HepG2 (cell line): ENCODE results near the gene KISS1R. TPM values are rescaled to one million over a fixed set of nuclear protein-coding genes. Genes with fewer than 3 reads are reported as not detected.

ENCODE experiments used
- BHLHE40 ChIP-seq: IDR thresholded peaks from 2 replicates; pipeline ENCODE4 v1.6.1; 2011; ENCODE audit warnings: low read length, improper control_type of control experiment
- CBX5 ChIP-seq: sonication (generic); formaldehyde crosslinking; IDR thresholded peaks from 2 replicates; pipeline ENCODE4 v1.4.0; 2020; ENCODE audit warnings: missing genetic modification reagents, borderline replicate concordance
- CCAR2 ChIP-seq: fragments of 200-400 bp; formaldehyde crosslinking; optimal IDR thresholded peaks from 2 replicates; pipeline ENCODE3; 2018; ENCODE audit warnings: low read depth, mild to moderate bottlenecking, low read length, moderate library complexity
- ELF4 ChIP-seq: sonication (generic); formaldehyde crosslinking; IDR thresholded peaks from 2 replicates; pipeline ENCODE4 v1.5.0; 2020; ENCODE audit warnings: missing genetic modification reagents, mild to moderate bottlenecking, moderate library complexity, borderline replicate concordance
- KLF12 ChIP-seq: sonication (generic); formaldehyde crosslinking; IDR thresholded peaks from 2 replicates; pipeline ENCODE4 v1.4.0; 2020; ENCODE audit warnings: missing genetic modification reagents, borderline replicate concordance
- MED13 ChIP-seq: sonication (generic); formaldehyde crosslinking; IDR thresholded peaks from 2 replicates; pipeline ENCODE4 v1.5.0; 2020; ENCODE audit warnings: missing genetic modification reagents
- MEIS2 ChIP-seq: sonication (generic); formaldehyde crosslinking; IDR thresholded peaks from 2 replicates; pipeline ENCODE4 v1.9.0; 2021; ENCODE audit warnings: mild to moderate bottlenecking, missing genetic modification reagents
- PAX8 ChIP-seq: sonication (generic); formaldehyde crosslinking; IDR thresholded peaks from 2 replicates; pipeline ENCODE4 v1.8.0; 2022; ENCODE audit warnings: mild to moderate bottlenecking, missing genetic modification reagents, borderline replicate concordance
- PHF8 ChIP-seq: sonication (generic); formaldehyde crosslinking; IDR thresholded peaks from 2 replicates; pipeline ENCODE4 v1.5.0; 2020; ENCODE audit warnings: missing genetic modification reagents
- REPIN1 ChIP-seq: sonication (generic); formaldehyde crosslinking; IDR thresholded peaks from 2 replicates; pipeline ENCODE4 v1.8.0; 2022; ENCODE audit warnings: missing genetic modification reagents, low read depth, mild to moderate bottlenecking, borderline replicate concordance
- RORA ChIP-seq: sonication (generic); formaldehyde crosslinking; IDR thresholded peaks from 2 replicates; pipeline ENCODE4 v1.5.0; 2020; ENCODE audit warnings: mild to moderate bottlenecking, missing genetic modification reagents, moderate library complexity
- SMAD1 ChIP-seq: sonication (generic); formaldehyde crosslinking; IDR thresholded peaks from 2 replicates; pipeline ENCODE4 v1.4.0; 2020; ENCODE audit warnings: missing genetic modification reagents, low read depth, mild to moderate bottlenecking, borderline replicate concordance
- SMYD3 ChIP-seq: sonication (generic); formaldehyde crosslinking; IDR thresholded peaks from 2 replicates; pipeline ENCODE4 v1.8.1; 2023; ENCODE audit warnings: mild to moderate bottlenecking, missing genetic modification reagents
- TCF12 ChIP-seq, 2 experiments: fragments of 450-650 bp in 1 of 2; sonication (generic) in 1 of 2; formaldehyde crosslinking in 1 of 2; IDR thresholded peaks; 2 replicates each; pipeline versions ENCODE4 v1.6.1 to v1.8.0; 2017 to 2022; ENCODE audit warnings: antibody characterized with exemption in 1 of 2, mild to moderate bottlenecking in 1 of 2, missing genetic modification reagents in 1 of 2, moderate library complexity in 1 of 2
- THYN1 ChIP-seq: sonication (generic); formaldehyde crosslinking; IDR thresholded peaks from 2 replicates; pipeline ENCODE4 v1.8.1; 2023; ENCODE audit warnings: low read depth, mild to moderate bottlenecking, moderate library complexity, missing genetic modification reagents, borderline replicate concordance
- TMF1 ChIP-seq: sonication (generic); formaldehyde crosslinking; IDR thresholded peaks from 2 replicates; pipeline ENCODE4 v1.8.1; 2022; ENCODE audit warnings: low read depth, missing genetic modification reagents
- ZNF337 ChIP-seq: sonication (generic); formaldehyde crosslinking; IDR thresholded peaks from 2 replicates; pipeline ENCODE4 v1.5.1; 2020; ENCODE audit warnings: missing genetic modification reagents, low read depth, mild to moderate bottlenecking, borderline replicate concordance
- polyA plus RNA-seq, 8 experiments: library from polyadenylated mRNA; depleted of rRNA in 3 of 8; stranded (reverse) in 7 of 8; unstranded in 1 of 8; fragments of >200 nt; fragmentation: Illumina TruSeq in 4 of 8; extraction: Trizol in 4 of 8; gene quantifications; 2 replicates each; pipeline versions ENCODE4 v1.2.1 to v1.2.3, GENCODE V29; 2011 to 2016; ENCODE audit warnings: low read depth in 4 of 8, missing spikeins in 1 of 8, mixed read lengths in 1 of 8; ENCODE audit not compliant: insufficient read depth in 1 of 8
- total RNA-seq, 5 experiments: library from RNA; depleted of rRNA; stranded (reverse); fragments of >200 nt; fragmentation: Illumina TruSeq; extraction: Trizol; gene quantifications; 2 replicates each; pipeline ENCODE4 v1.2.3, GENCODE V29; 2016; ENCODE audit warnings: low read depth in 1 of 5
- TF ChIP-seq, protein P1 (sequence below): sonication (generic); formaldehyde crosslinking; IDR thresholded peaks from 2 replicates; pipeline ENCODE4 v1.4.0; 2020; ENCODE audit warnings: mild to moderate bottlenecking, missing genetic modification reagents, borderline replicate concordance
- TF ChIP-seq, protein P2 (sequence below): sonication (generic); formaldehyde crosslinking; IDR thresholded peaks from 2 replicates; pipeline ENCODE4; 2020; ENCODE audit warnings: missing genetic modification reagents, mild to moderate bottlenecking, borderline replicate concordance
- TF ChIP-seq, protein P3 (sequence below): IDR thresholded peaks from 2 replicates; pipeline ENCODE4 v1.6.1; 2016

The KISS1R gene
- total and polyA plus RNA-seq, 2 of the 13 experiments (the other 11 are each of a cell fraction or from before 2014, with no cell fraction given), result 1.1 to 10.2 TPM

DNA sequence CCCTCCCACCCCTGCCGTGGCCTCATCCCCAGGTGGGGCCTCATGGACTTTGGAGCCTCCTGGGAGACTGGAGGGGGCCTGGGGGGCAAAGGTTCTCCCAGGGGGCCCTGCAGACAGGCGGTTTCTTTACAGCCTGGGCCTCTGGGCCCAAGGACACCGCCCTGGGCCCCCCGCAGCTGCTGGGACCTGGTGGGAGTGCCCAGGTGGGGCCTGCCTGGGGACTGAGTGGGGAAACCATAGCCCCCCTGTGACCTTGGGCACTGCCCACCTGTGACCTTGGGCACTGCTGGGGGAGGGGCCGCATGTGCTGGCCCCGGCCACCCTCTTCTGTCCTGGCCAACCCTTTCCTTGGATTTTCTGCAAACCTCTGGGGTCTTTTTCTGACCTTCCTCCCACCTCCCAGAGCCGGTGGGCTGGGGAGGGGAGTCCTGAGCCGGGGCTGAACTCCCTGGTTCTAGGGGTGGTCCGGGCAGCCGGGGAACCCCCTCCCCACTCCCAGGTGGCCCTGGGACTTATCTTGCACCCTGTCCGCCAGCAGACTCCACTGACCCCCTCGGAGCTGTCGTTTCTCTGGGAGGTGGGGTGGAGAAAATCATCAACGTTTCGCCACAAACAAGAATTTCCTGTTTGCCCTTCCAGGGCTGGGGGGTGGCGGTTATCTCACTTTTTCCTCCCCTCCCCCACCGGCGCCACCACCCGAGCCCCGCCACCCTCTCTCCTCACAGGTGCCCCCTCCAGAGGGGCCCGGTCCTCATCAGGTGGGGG lies 35.7 kb downstream of the KISS1R start (continued):
- 0 out of 2 replicates have a peak, but pooled peaks have one; percentile 74 for TF ChIP-seq SMAD1 (CRISPR knock-in tag)
- no peak; the same call in 1 of the 2 replicates for TF ChIP-seq TMF1 (CRISPR knock-in tag)
- peak; percentile 37; the same call in 1 of the 2 replicates for TF ChIP-seq ELF4 (CRISPR knock-in tag)
- TF ChIP-seq BHLHE40, result peak; percentile 31; the same call in 1 of the 2 replicates
- no peak for TF ChIP-seq ZNF337 (CRISPR knock-in tag)
- TF ChIP-seq PAX8 (CRISPR knock-in tag), result no peak
- TF ChIP-seq MEIS2, result peak; percentile 79
- TF ChIP-seq, protein P1, sequence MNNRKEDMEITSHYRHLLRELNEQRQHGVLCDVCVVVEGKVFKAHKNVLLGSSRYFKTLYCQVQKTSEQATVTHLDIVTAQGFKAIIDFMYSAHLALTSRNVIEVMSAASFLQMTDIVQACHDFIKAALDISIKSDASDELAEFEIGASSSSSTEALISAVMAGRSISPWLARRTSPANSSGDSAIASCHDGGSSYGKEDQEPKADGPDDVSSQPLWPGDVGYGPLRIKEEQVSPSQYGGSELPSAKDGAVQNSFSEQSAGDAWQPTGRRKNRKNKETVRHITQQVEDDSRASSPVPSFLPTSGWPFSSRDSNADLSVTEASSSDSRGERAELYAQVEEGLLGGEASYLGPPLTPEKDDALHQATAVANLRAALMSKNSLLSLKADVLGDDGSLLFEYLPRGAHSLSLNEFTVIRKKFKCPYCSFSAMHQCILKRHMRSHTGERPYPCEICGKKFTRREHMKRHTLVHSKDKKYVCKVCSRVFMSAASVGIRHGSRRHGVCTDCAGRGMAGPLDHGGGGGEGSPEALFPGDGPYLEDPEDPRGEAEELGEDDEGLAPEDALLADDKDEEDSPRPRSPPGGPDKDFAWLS (CRISPR knock-in tag), result no peak
- TF ChIP-seq, protein P2, sequence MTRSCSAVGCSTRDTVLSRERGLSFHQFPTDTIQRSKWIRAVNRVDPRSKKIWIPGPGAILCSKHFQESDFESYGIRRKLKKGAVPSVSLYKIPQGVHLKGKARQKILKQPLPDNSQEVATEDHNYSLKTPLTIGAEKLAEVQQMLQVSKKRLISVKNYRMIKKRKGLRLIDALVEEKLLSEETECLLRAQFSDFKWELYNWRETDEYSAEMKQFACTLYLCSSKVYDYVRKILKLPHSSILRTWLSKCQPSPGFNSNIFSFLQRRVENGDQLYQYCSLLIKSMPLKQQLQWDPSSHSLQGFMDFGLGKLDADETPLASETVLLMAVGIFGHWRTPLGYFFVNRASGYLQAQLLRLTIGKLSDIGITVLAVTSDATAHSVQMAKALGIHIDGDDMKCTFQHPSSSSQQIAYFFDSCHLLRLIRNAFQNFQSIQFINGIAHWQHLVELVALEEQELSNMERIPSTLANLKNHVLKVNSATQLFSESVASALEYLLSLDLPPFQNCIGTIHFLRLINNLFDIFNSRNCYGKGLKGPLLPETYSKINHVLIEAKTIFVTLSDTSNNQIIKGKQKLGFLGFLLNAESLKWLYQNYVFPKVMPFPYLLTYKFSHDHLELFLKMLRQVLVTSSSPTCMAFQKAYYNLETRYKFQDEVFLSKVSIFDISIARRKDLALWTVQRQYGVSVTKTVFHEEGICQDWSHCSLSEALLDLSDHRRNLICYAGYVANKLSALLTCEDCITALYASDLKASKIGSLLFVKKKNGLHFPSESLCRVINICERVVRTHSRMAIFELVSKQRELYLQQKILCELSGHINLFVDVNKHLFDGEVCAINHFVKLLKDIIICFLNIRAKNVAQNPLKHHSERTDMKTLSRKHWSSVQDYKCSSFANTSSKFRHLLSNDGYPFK, result peak; percentile 69; the same call in 1 of the 2 replicates
- peak; percentile 97 for TF ChIP-seq MED13 (CRISPR knock-in tag)
- TF ChIP-seq SMYD3, result no peak
- peak; percentile 84; the same call in 1 of the 2 replicates for TF ChIP-seq REPIN1 (CRISPR knock-in tag)
- TF ChIP-seq PHF8 (CRISPR knock-in tag), result peak; percentile 70
- TF ChIP-seq, protein P3, sequence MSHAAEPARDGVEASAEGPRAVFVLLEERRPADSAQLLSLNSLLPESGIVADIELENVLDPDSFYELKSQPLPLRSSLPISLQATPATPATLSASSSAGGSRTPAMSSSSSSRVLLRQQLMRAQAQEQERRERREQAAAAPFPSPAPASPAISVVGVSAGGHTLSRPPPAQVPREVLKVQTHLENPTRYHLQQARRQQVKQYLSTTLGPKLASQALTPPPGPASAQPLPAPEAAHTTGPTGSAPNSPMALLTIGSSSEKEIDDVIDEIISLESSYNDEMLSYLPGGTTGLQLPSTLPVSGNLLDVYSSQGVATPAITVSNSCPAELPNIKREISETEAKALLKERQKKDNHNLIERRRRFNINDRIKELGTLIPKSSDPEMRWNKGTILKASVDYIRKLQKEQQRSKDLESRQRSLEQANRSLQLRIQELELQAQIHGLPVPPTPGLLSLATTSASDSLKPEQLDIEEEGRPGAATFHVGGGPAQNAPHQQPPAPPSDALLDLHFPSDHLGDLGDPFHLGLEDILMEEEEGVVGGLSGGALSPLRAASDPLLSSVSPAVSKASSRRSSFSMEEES (CRISPR knock-in tag), result peak; percentile 89
- TF ChIP-seq RORA (CRISPR knock-in tag), result no peak
- TF ChIP-seq CCAR2, result peak; percentile 61
- peak; percentile 98 for TF ChIP-seq KLF12 (CRISPR knock-in tag)
- peak; percentile 77; the same call in 1 of the 2 replicates for TF ChIP-seq CBX5 (CRISPR knock-in tag)
- TF ChIP-seq THYN1 (CRISPR knock-in tag), result no peak
- no peak for TF ChIP-seq TCF12 (IDR thresholded peaks at IDR 0.05)
- peak; percentile 99 for TF ChIP-seq TCF12 (CRISPR knock-in tag; IDR thresholded peaks at IDR 0.05)
